ENCODE measurements around the gene GRID1. TPM values are rescaled to one million over a fixed set of nuclear protein-coding genes. Genes with fewer than 3 reads are reported as not detected.

The GRID1 gene
- total RNA-seq, 1 donor from 2014 or later: 0.22 TPM

DNA sequence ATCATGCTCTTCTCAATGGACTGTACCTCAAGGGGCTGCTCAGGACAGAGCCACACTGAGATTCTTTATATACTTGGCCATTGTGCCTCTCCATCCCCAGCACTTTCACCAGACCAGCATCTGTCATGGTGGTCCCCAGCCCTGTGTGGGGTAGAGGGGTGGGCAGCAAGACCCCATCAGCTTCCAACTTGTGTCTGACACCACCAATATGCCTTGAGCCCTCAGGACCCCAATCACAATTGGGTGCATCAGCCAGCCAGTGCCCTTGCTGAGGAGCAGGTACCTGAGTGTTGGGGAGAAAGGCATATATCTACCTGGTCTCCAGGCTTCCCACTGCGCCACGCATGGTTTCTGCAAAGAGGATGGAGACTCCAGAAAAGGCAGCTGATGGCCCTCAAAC is 56.3 kb downstream of the GRID1 start:
- no peak overlapping the region for H3K4me3 Mint-ChIP-seq (ENCODE audit: low read depth)
- H3K27ac Mint-ChIP-seq: no peak overlapping the region
- no peak for DNase-seq (ENCODE audit: low spot score, unreplicated experiment)
- no peaks in the 10 kb centered on the region for H3K9me3 Mint-ChIP-seq (ENCODE audit: low read depth)
- peaks cover 35% of the 10 kb centered on the region for H3K27me3 Mint-ChIP-seq
- H3K36me3 Mint-ChIP-seq (ENCODE audit: insufficient read depth): no peaks in the 10 kb centered on the region
- H3K4me1 Mint-ChIP-seq (ENCODE audit: low read depth): no peaks in the 10 kb centered on the region
- TF ChIP-seq, protein P1, sequence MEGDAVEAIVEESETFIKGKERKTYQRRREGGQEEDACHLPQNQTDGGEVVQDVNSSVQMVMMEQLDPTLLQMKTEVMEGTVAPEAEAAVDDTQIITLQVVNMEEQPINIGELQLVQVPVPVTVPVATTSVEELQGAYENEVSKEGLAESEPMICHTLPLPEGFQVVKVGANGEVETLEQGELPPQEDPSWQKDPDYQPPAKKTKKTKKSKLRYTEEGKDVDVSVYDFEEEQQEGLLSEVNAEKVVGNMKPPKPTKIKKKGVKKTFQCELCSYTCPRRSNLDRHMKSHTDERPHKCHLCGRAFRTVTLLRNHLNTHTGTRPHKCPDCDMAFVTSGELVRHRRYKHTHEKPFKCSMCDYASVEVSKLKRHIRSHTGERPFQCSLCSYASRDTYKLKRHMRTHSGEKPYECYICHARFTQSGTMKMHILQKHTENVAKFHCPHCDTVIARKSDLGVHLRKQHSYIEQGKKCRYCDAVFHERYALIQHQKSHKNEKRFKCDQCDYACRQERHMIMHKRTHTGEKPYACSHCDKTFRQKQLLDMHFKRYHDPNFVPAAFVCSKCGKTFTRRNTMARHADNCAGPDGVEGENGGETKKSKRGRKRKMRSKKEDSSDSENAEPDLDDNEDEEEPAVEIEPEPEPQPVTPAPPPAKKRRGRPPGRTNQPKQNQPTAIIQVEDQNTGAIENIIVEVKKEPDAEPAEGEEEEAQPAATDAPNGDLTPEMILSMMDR (IDR thresholded peaks at IDR 0.05; ENCODE audit: unreplicated experiment): no peak

DNA sequence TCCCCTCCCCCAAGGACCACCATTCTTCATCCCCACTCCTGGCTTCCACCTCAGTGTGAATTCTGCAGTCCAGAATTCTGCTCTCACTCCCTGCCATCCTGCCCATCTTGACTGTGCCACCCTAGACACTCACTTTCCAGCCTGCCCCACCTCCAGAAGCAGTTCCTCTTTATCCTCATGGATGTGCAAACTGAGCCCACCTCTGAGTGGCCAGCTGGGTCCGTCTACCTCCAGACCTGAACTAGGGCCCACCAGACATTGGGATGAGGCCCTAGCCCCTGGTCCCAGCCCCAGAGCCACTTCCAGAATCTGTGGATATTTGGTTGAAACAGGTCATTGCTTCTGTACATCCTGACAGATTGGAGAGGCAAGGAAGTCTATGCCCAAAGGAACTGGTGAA is 58.5 kb downstream of the GRID1 start:
- no peak overlapping the region for H3K27ac Mint-ChIP-seq
- H3K4me3 Mint-ChIP-seq (ENCODE audit: low read depth): no peak overlapping the region
- H3K27me3 Mint-ChIP-seq: peaks cover 42% of the 10 kb centered on the region
- DNase-seq (ENCODE audit: low spot score, unreplicated experiment): no peak
- H3K4me1 Mint-ChIP-seq (ENCODE audit: low read depth): no peaks in the 10 kb centered on the region
- no peaks in the 10 kb centered on the region for H3K9me3 Mint-ChIP-seq (ENCODE audit: low read depth)
- TF ChIP-seq, protein P1 (IDR thresholded peaks at IDR 0.05; ENCODE audit: unreplicated experiment): no peak
- H3K36me3 Mint-ChIP-seq (ENCODE audit: insufficient read depth): no peaks in the 10 kb centered on the region

DNA sequence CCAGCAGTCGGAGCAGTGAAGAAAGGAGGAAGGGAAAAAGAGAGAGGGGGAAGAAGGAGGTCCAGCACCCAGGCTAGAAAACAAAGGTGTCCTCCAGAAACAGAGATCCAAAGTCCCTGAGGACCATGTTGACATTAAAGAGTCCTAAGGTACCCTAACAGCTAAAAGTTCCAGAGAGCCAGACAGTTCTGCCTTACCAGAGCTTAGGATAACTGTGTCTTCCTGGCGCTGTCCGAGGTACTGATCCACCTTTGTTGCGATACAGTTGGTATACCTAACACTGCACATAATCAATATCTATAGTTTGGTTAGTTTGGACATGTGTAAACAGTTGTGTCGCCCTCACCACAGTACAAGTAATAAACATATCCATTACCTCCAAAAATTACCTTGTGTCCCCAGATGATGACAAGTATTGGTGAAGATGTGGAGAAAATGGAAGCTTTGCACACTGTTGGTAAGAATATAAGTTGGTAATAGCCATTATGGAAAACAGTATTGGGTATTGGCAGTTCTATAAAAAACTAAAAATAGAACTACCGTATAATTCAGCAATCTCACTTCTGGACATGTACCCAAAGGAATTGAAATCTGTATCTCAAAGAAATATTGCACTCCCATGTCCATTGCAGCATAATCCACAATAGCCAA is 59.8 kb downstream of the GRID1 start:
- Mint-ChIP-seq H3K9me3 (ENCODE audit: low read depth) (no peaks in the 10 kb centered on the region), H3K27ac (no peak overlapping the region), H3K4me1 (ENCODE audit: low read depth) (no peaks in the 10 kb centered on the region), H3K4me3 (ENCODE audit: low read depth) (no peak overlapping the region), H3K27me3 (peaks cover 36% of the 10 kb centered on the region), H3K36me3 (ENCODE audit: insufficient read depth) (no peaks in the 10 kb centered on the region)
- TF ChIP-seq, protein P1 (IDR thresholded peaks at IDR 0.05; ENCODE audit: unreplicated experiment): no peak
- peak; percentile 57 for DNase-seq (ENCODE audit: low spot score, unreplicated experiment)

DNA sequence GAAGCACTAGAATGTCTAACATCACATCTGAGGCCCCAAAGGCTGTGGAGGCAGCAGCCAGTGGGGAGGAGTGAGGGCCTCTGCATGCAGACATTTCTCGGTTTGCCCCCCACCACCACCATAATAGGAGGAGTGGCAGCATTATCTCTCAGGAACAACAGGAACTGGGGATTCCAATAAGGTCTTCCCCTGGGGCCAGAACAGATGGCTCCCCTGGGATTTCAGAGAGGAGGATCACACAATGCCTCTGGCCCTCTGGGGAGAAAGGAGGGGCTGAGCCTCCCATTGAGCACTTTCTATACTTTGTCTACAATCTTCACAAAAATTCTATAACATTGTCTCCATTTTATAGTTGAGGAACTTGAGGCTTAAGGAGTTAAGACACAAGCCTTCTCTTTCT is 61.1 kb downstream of the GRID1 start:
- Mint-ChIP-seq H3K36me3 (ENCODE audit: insufficient read depth) (no peaks in the 10 kb centered on the region), H3K4me1 (ENCODE audit: low read depth) (no peaks in the 10 kb centered on the region), H3K27me3 (peaks cover 31% of the 10 kb centered on the region), H3K4me3 (ENCODE audit: low read depth) (no peak overlapping the region), H3K9me3 (ENCODE audit: low read depth) (no peaks in the 10 kb centered on the region), H3K27ac (no peak overlapping the region)
- DNase-seq (ENCODE audit: low spot score, unreplicated experiment): no peak
- TF ChIP-seq, protein P1 (IDR thresholded peaks at IDR 0.05; ENCODE audit: unreplicated experiment): no peak

DNA sequence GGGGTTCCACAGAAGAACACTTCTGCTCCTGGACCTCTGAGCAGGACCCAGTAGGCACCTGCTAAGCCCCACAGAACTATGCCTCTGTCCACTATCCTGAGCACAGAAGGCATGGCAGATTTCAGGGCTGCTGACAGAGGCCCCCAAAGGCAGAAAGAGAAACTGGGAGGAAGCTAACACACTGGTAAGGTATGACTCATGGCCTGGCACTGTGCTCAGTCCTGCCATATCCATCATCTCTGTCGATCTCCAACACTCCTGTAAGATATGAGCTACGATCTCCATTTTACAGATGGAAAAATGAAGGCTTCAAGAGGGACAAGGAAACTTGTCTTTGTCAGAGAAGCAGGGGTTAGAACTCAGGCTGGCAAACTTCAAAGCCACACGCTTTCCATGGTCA is 62.2 kb downstream of the GRID1 start:
- Mint-ChIP-seq H3K36me3 (ENCODE audit: insufficient read depth) (no peaks in the 10 kb centered on the region), H3K27ac (no peak overlapping the region), H3K4me3 (ENCODE audit: low read depth) (no peak overlapping the region), H3K9me3 (ENCODE audit: low read depth) (no peaks in the 10 kb centered on the region), H3K27me3 (peaks cover 26% of the 10 kb centered on the region), H3K4me1 (ENCODE audit: low read depth) (no peaks in the 10 kb centered on the region)
- TF ChIP-seq, protein P1 (IDR thresholded peaks at IDR 0.05; ENCODE audit: unreplicated experiment): no peak
- no peak for DNase-seq (ENCODE audit: low spot score, unreplicated experiment)

All from progenitor cell of endocrine pancreas (in vitro differentiated cells).